Smooth muscle cell (in vitro differentiated cells): ENCODE measurements around the gene DLGAP1. TPM values are rescaled to one million over a fixed set of nuclear protein-coding genes. Genes with fewer than 3 reads are reported as not detected.

ENCODE experiments used
- DNase-seq: peaks from one replicate; lab custom pipeline; 2025; ENCODE audit not compliant: unreplicated experiment; lab: John Stamatoyannopoulos, UW
- H2AFZ ChIP-seq: fragments of 200-600 bp; sonication (generic); 2 replicates; pipeline ENCODE4 v1.6.0; 2016; ENCODE audit warnings: antibody characterized with exemption, low read depth, mild to moderate bottlenecking
- H3F3A ChIP-seq: fragments of 200-600 bp; sonication (generic); 2 replicates; pipeline ENCODE4 v1.6.0; 2017; ENCODE audit warnings: antibody characterized with exemption, low read depth
- H3K27ac ChIP-seq: fragments of 200-600 bp; sonication (generic); 2 replicates; pipeline ENCODE4 v1.5.1; 2016; ENCODE audit warnings: low read depth, mild to moderate bottlenecking
- H3K27me3 ChIP-seq: fragments of 200-600 bp; sonication (generic); 2 replicates; pipeline ENCODE4 v1.6.1; 2016; ENCODE audit warnings: low read depth, mild to moderate bottlenecking
- H3K36me3 ChIP-seq: fragments of 200-600 bp; sonication (generic); 2 replicates; pipeline ENCODE4 v1.5.1; 2016; ENCODE audit warnings: low read depth
- H3K4me1 ChIP-seq: fragments of 200-600 bp; sonication (generic); 2 replicates; pipeline ENCODE4 v1.5.1; 2016; ENCODE audit warnings: low read depth
- H3K4me2 ChIP-seq: fragments of 200-600 bp; sonication (generic); 2 replicates; pipeline ENCODE4 v1.6.0; 2016; ENCODE audit warnings: mild to moderate bottlenecking
- H3K4me3 ChIP-seq: fragments of 200-600 bp; sonication (generic); 2 replicates; pipeline ENCODE4 v1.5.1; 2016; ENCODE audit warnings: mild to moderate bottlenecking
- H3K79me2 ChIP-seq: fragments of 200-600 bp; sonication (generic); 2 replicates; pipeline ENCODE4 v1.6.0; 2016; ENCODE audit warnings: low read depth, mild to moderate bottlenecking
- H3K9ac ChIP-seq: fragments of 200-600 bp; sonication (generic); 2 replicates; pipeline ENCODE4 v1.6.0; 2016; ENCODE audit warnings: low read depth
- H3K9me3 ChIP-seq: fragments of 200-600 bp; sonication (generic); replicated peaks from 2 replicates; pipeline ENCODE4 v1.5.1; 2016; ENCODE audit warnings: low read depth
- H4K20me1 ChIP-seq: fragments of 200-600 bp; sonication (generic); 2 replicates; pipeline ENCODE4 v1.6.0; 2016; ENCODE audit warnings: low read depth
- WGBS: methylation state at CpG from one replicate; pipeline ENCODE4 v1.1.7; 2016; ENCODE audit warnings: low lambda C conversion rate; 5-methylcytosine and 5-hydroxymethylcytosine counted together
- polyA plus RNA-seq: library from polyadenylated mRNA; unstranded; fragments of >200 nt; fragmentation: Nextera tagmentation; extraction: Ambion mirVana; gene quantifications from 2 replicates; pipeline ENCODE4 v1.2.1, GENCODE V29; 2016
- total RNA-seq: library from RNA; depleted of rRNA; stranded (reverse); fragments of >200 nt; gene quantifications from 2 replicates; pipeline ENCODE4 v1.2.3, GENCODE V29; 2014
- TF ChIP-seq, protein P1 (sequence below): fragments of 200-600 bp; sonication (generic); IDR thresholded peaks from 2 replicates; pipeline ENCODE4 v1.5.1; 2017; ENCODE audit warnings: borderline replicate concordance, mild to moderate bottlenecking, antibody characterized with exemption; ENCODE audit not compliant: insufficient read depth, poor library complexity, severe bottlenecking

DLGAP1 gene
- total and polyA plus RNA-seq, 2 experiments from 2014 or later, result 2.6 to 11.3 TPM

DNA sequence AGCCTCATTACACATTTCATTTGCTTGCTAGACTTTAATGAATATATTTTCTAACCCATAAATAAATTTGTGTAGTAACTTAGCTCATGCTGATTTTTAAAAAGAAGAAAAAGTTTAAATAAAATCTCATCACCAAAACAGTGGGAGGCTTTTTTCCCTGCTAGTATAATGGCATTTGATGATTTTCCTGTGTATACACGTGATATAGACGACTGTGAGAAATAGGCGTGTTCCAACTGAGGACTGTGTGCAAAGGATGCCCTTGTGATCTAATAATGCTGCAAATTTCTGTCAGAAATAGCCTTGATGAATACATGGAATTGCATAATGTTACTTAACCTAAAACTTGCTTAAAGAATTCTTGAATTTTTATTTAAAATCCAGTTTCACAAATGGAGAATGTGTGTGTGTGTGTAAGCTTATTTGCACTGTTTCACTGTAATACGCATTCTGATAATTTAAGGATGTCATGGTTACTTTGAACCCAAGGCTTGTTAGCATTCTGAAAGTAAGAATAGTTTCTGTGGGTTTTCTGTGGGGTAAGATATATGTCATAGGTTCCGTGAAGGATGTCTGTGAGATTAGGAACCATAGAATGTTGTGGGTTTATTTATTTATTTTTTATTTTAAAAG is 178.0 kb downstream of the DLGAP1 start:
- Histone ChIP-seq H2AFZ (no peak overlapping the region), H3K4me2 (no peak overlapping the region), H3K36me3 (no peaks in the 10 kb centered on the region), H3K9me3 (no peaks in the 10 kb centered on the region), H3K27ac (no peak overlapping the region), H4K20me1 (peaks cover 3% of the 10 kb centered on the region), H3K4me1 (no peaks in the 10 kb centered on the region), H3K4me3 (no peak overlapping the region), H3K79me2 (no peaks in the 10 kb centered on the region), H3K9ac (no peak overlapping the region), H3F3A (no peaks in the 10 kb centered on the region), H3K27me3 (no peaks in the 10 kb centered on the region)
- WGBS, result 92% methylated on average over 5 of the region's 5 CpGs
- TF ChIP-seq, protein P1, sequence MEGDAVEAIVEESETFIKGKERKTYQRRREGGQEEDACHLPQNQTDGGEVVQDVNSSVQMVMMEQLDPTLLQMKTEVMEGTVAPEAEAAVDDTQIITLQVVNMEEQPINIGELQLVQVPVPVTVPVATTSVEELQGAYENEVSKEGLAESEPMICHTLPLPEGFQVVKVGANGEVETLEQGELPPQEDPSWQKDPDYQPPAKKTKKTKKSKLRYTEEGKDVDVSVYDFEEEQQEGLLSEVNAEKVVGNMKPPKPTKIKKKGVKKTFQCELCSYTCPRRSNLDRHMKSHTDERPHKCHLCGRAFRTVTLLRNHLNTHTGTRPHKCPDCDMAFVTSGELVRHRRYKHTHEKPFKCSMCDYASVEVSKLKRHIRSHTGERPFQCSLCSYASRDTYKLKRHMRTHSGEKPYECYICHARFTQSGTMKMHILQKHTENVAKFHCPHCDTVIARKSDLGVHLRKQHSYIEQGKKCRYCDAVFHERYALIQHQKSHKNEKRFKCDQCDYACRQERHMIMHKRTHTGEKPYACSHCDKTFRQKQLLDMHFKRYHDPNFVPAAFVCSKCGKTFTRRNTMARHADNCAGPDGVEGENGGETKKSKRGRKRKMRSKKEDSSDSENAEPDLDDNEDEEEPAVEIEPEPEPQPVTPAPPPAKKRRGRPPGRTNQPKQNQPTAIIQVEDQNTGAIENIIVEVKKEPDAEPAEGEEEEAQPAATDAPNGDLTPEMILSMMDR, result no peak
- DNase-seq, result no peak

DNA sequence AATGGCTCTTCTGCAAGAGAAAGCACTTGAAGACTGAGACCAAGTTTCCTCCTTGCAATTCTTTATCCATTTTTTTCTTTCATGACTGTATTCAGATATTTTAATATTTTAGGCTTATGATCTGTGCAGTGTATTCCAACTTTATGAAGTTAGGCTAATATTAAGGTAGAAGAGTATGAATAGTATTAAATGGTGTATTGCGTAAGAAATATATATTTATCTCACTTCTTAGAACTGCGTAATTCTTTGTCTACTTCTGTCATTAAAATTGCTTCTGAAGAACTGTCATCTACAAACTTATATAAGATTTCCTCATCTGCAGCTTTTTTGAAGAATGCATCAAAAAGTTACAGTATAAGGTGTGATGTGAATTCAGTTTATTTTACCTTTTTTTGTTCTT is 183.2 kb downstream of the DLGAP1 start:
- TF ChIP-seq, protein P1, result no peak
- Histone ChIP-seq H3K27ac (no peak overlapping the region), H3K4me2 (no peak overlapping the region), H3K27me3 (no peaks in the 10 kb centered on the region), H3K9me3 (no peaks in the 10 kb centered on the region), H3K36me3 (no peaks in the 10 kb centered on the region), H3K4me3 (no peak overlapping the region), H3K9ac (no peak overlapping the region), H4K20me1 (no peaks in the 10 kb centered on the region), H3K79me2 (no peaks in the 10 kb centered on the region), H2AFZ (no peak overlapping the region), H3K4me1 (no peaks in the 10 kb centered on the region), H3F3A (no peaks in the 10 kb centered on the region)
- WGBS, result 92% methylated on average over 2 of the region's 2 CpGs
- no peak for DNase-seq

DNA sequence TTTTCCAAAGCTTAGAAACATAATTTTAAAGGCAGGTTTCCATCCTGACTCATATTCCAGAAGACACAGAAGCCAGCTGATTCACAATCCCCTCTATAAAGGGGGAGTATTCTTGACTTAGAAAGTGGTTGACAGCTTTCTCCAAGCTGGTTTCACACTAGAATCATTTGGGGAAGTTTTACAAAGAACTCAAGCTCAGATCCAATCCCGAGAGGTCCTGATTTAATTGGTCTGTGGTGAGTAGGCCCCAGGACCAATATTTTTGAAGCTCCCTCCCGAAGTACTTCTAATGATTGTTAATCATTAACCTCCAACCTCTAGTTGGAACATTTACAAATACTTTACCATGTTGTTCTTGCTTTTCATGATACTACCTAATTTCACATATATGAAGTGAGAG is 184.1 kb downstream of the DLGAP1 start:
- 77% methylated on average over 2 of the region's 2 CpGs for WGBS

More for the DNA sequence above, 184.1 kb downstream of the DLGAP1 start:
- no peak overlapping the region for H3K9ac ChIP-seq
- no peaks in the 10 kb centered on the region for H3K9me3 ChIP-seq
- no peak overlapping the region for H3K27ac ChIP-seq
- H4K20me1 ChIP-seq, result no peaks in the 10 kb centered on the region
- no peaks in the 10 kb centered on the region for H3K36me3 ChIP-seq
- no peaks in the 10 kb centered on the region for H3K4me1 ChIP-seq
- H3K4me3 ChIP-seq, result no peak overlapping the region
- no peak for DNase-seq
- TF ChIP-seq, protein P1, result no peak
- H3K4me2 ChIP-seq, result no peak overlapping the region
- no peak overlapping the region for H2AFZ ChIP-seq
- H3F3A ChIP-seq, result no peaks in the 10 kb centered on the region
- H3K79me2 ChIP-seq, result no peaks in the 10 kb centered on the region
- no peaks in the 10 kb centered on the region for H3K27me3 ChIP-seq
